Measurements from ENCODE around the gene PCDHGA7. TPM values are rescaled to one million over a fixed set of nuclear protein-coding genes. Genes with fewer than 3 reads are reported as not detected.

PCDHGA7 gene
- total RNA-seq, 1 experiment from 2014 or later, result 1.6 TPM

- Mint-ChIP-seq H3K27ac (no peak overlapping the region), H3K4me3 (no peak overlapping the region), H3K4me1 (peaks cover under 1% of the 10 kb centered on the region), H3K9me3 (peaks cover 44% of the 10 kb centered on the region), H3K27me3 (ENCODE audit: low read depth) (no peaks in the 10 kb centered on the region), H3K36me3 (peaks cover 40% of the 10 kb centered on the region)
- DNase-seq (ENCODE audit: low spot score) (no peak), ATAC-seq (no peak)
- ChIA-PET POLR2A (no interaction called here), CTCF (no interaction called here)
- TF ChIP-seq FOXJ3 (CRISPR knock-in tag; IDR thresholded peaks at IDR 0.05; ENCODE audit: borderline replicate concordance), result no peak
Observed at GRCh38 chr5:141434006-141434405, 51.5 kb downstream of the PCDHGA7 start.

Other genes with a start within 250 kb of the PCDHGA7 start
- 6.8 to 12.5 TPM (median 8.5 TPM) in 3 replicates for gene PCDHB5, start 247.5 kb upstream of the PCDHGA7 start, total RNA-seq (2021)
- gene PCDHB6, start 232.7 kb upstream of the PCDHGA7 start, total RNA-seq (2021), result 0.23 to 0.37 TPM (median 0.24 TPM) in 3 replicates
- 0.17 to 0.27 TPM (median 0.23 TPM) in 3 replicates for gene PCDHB7, start 210.1 kb upstream of the PCDHGA7 start, total RNA-seq (2021)
- 4.1 to 5.4 TPM (median 4.6 TPM) in 3 replicates for gene PCDHB8, start 205.0 kb upstream of the PCDHGA7 start, total RNA-seq (2021)
- gene PCDHB16, start 200.4 kb upstream of the PCDHGA7 start, total RNA-seq (2021), result 3.5 to 4.1 TPM (median 3.7 TPM) in 3 replicates
- gene PCDHB9, start 195.6 kb upstream of the PCDHGA7 start, total RNA-seq (2021), result 1.6 to 2.3 TPM (median 1.7 TPM) in 3 replicates
- 1.4 to 1.9 TPM (median 1.7 TPM) in 3 replicates for gene PCDHB10, start 190.4 kb upstream of the PCDHGA7 start, total RNA-seq (2021)
- gene PCDHB11, start 183.1 kb upstream of the PCDHGA7 start, total RNA-seq (2021), result 0.61 to 1.2 TPM (median 0.92 TPM) in 3 replicates
- gene PCDHB12, start 174.0 kb upstream of the PCDHGA7 start, total RNA-seq (2021), result 2.7 to 3.1 TPM (median 3.1 TPM) in 3 replicates
- gene PCDHB13, start 168.8 kb upstream of the PCDHGA7 start, total RNA-seq (2021), result 2.2 to 2.9 TPM (median 2.6 TPM) in 3 replicates
- 2.6 to 3.5 TPM (median 2.8 TPM) in 3 replicates for gene PCDHB14, start 159.4 kb upstream of the PCDHGA7 start, total RNA-seq (2021)
- gene PCDHB15, start 137.3 kb upstream of the PCDHGA7 start, total RNA-seq (2021), result 7.7 to 8.7 TPM (median 8.4 TPM) in 3 replicates
- gene SLC25A2, start 78.7 kb upstream of the PCDHGA7 start, total RNA-seq (2021), result 0.24 TPM in 1 of 3 replicates, not detected in the others
- gene TAF7, start 62.0 kb upstream of the PCDHGA7 start, total RNA-seq (2021), result 87.8 to 96.2 TPM (median 90.1 TPM) in 3 replicates
- gene PCDHGA1, start 52.2 kb upstream of the PCDHGA7 start, total RNA-seq (2021), result 1.1 to 1.5 TPM (median 1.2 TPM) in 3 replicates
- gene PCDHGA2, start 44.0 kb upstream of the PCDHGA7 start, total RNA-seq (2021), result 0.66 to 0.96 TPM (median 0.94 TPM) in 3 replicates
- gene PCDHGA3, start 38.9 kb upstream of the PCDHGA7 start, total RNA-seq (2021), result 0.92 to 1.3 TPM (median 0.98 TPM) in 3 replicates
- 4.9 to 5.6 TPM (median 5.5 TPM) in 3 replicates for gene PCDHGB1, start 32.6 kb upstream of the PCDHGA7 start, total RNA-seq (2021)
- gene PCDHGA4, start 27.7 kb upstream of the PCDHGA7 start, total RNA-seq (2021), result 3.4 to 3.9 TPM (median 3.5 TPM) in 3 replicates
- 4.1 to 5.5 TPM (median 5.2 TPM) in 3 replicates for gene PCDHGB2, start 22.7 kb upstream of the PCDHGA7 start, total RNA-seq (2021)
- gene PCDHGA5, start 18.6 kb upstream of the PCDHGA7 start, total RNA-seq (2021), result 2.0 to 2.5 TPM (median 2.4 TPM) in 3 replicates
- 3.3 to 4.2 TPM (median 3.5 TPM) in 3 replicates for gene PCDHGB3, start 12.5 kb upstream of the PCDHGA7 start, total RNA-seq (2021)
- gene PCDHGA6, start 8.9 kb upstream of the PCDHGA7 start, total RNA-seq (2021), result 2.6 to 3.3 TPM (median 3.0 TPM) in 3 replicates
- 7.8 to 9.1 TPM (median 8.8 TPM) in 3 replicates for gene PCDHGB4, start 5.0 kb downstream of the PCDHGA7 start, total RNA-seq (2021)
- gene PCDHGA8, start 9.9 kb downstream of the PCDHGA7 start, total RNA-seq (2021), result 1.4 to 2.4 TPM (median 2.1 TPM) in 3 replicates
- 7.6 to 9.7 TPM (median 7.7 TPM) in 3 replicates for gene PCDHGB5, start 15.2 kb downstream of the PCDHGA7 start, total RNA-seq (2021)
- gene PCDHGA9, start 20.0 kb downstream of the PCDHGA7 start, total RNA-seq (2021), result 1.9 to 2.9 TPM (median 2.3 TPM) in 3 replicates
- gene PCDHGB6, start 25.3 kb downstream of the PCDHGA7 start, total RNA-seq (2021), result 6.0 to 6.7 TPM (median 6.1 TPM) in 3 replicates
- 10.7 to 11.9 TPM (median 11.0 TPM) in 3 replicates for gene PCDHGA10, start 30.2 kb downstream of the PCDHGA7 start, total RNA-seq (2021)
- 10.5 to 11.2 TPM (median 10.7 TPM) in 3 replicates for gene PCDHGB7, start 34.9 kb downstream of the PCDHGA7 start, total RNA-seq (2021)
- gene PCDHGA11, start 38.3 kb downstream of the PCDHGA7 start, total RNA-seq (2021), result 7.0 to 8.4 TPM (median 7.1 TPM) in 3 replicates
- 1.6 to 2.1 TPM (median 1.9 TPM) in 3 replicates for gene PCDHGA12, start 47.8 kb downstream of the PCDHGA7 start, total RNA-seq (2021)
- 28.1 to 29.4 TPM (median 29.1 TPM) in 3 replicates for gene PCDHGC3, start 93.2 kb downstream of the PCDHGA7 start, total RNA-seq (2021)
- 4.5 to 6.1 TPM (median 5.1 TPM) in 3 replicates for gene PCDHGC4, start 102.3 kb downstream of the PCDHGA7 start, total RNA-seq (2021)
- gene PCDHGC5, start 106.3 kb downstream of the PCDHGA7 start, total RNA-seq (2021), result 1.1 to 1.5 TPM (median 1.1 TPM) in 3 replicates
- 90.9 to 109 TPM (median 96.0 TPM) in 3 replicates for gene DIAPH1, start 236.3 kb downstream of the PCDHGA7 start, total RNA-seq (2021)

All from WTC11 (cell line).